Esophagus squamous epithelium (tissue), 4 donors: ENCODE measurements around the gene PTPRN2.

Experiments used
- CTCF ChIP-seq, 6 experiments: fragments of 450-650 bp in 4 of 6; fragments of 200-600 bp in 2 of 6; sonication (generic) in 2 of 6; IDR thresholded peaks; one replicate each; pipeline ENCODE4 v1.5.1; 2016 to 2019; ENCODE audit warnings: antibody characterized with exemption in 6 of 6, mild to moderate bottlenecking in 4 of 6, moderate library complexity in 4 of 6
- POLR2A ChIP-seq, 4 donors: fragments of 450-650 bp; IDR thresholded peaks; one replicate each; pipeline ENCODE4 v1.6.1; 2017; ENCODE audit warnings: antibody characterized with exemption in 4 of 4, mild to moderate bottlenecking in 4 of 4, moderate library complexity in 3 of 4

- TF ChIP-seq CTCF (IDR thresholded peaks at IDR 0.05) (no peak), POLR2A (IDR thresholded peaks at IDR 0.05) (no peak)
Observed at GRCh38 chr7:158428131-158428836, 159.3 kb downstream of the PTPRN2 start.
